Transverse colon (tissue), 4 donors: ENCODE measurements around the gene SIRPB2.

Experiments used
- CTCF ChIP-seq, 5 experiments: fragments of 200-600 bp in 3 of 5; fragments of 450-650 bp in 2 of 5; sonication (generic) in 3 of 5; IDR thresholded peaks; 1 replicate in 2 of 5; 2 replicates in 3 of 5; pipeline ENCODE4 v1.5.1; 2016 to 2017; ENCODE audit warnings: antibody characterized with exemption in 5 of 5, inconsistent platforms in 3 of 5, mild to moderate bottlenecking in 2 of 5, moderate library complexity in 1 of 5
- EP300 ChIP-seq: sonication (generic); formaldehyde crosslinking; IDR thresholded peaks from one replicate; pipeline ENCODE4 v1.6.1; 2017; ENCODE audit warnings: antibody characterized with exemption, low read depth
- POLR2A ChIP-seq: fragments of 450-650 bp; IDR thresholded peaks from one replicate; pipeline ENCODE4 v1.6.1; 2016; ENCODE audit warnings: antibody characterized with exemption, mild to moderate bottlenecking, moderate library complexity
- POLR2AphosphoS5 ChIP-seq, 3 donors: sonication (generic); formaldehyde crosslinking; IDR thresholded peaks; one replicate each; pipeline ENCODE4 v1.6.1; 2016; ENCODE audit warnings: antibody characterized with exemption in 3 of 3

- no peak for TF ChIP-seq EP300
- TF ChIP-seq CTCF (IDR thresholded peaks at IDR 0.05): no peak
- no peak for TF ChIP-seq POLR2A
- no peak for TF ChIP-seq POLR2AphosphoS5 (IDR thresholded peaks at IDR 0.05)
These were observed 34.9 kb downstream of the SIRPB2 start for GRCh38 chr20:1456300-1456699.
